Measurements from ENCODE around the gene KLRB1. TPM values are rescaled to one million over a fixed set of nuclear protein-coding genes. Genes with fewer than 3 reads are reported as not detected.
"Not testable (repeated sequence)": the region's sequence is repeated elsewhere in the genome, so short reads cannot be mapped to it uniquely, and the experiment has no call there.

Gene KLRB1
- total and polyA plus RNA-seq, 12 donors = 0.13 to 1.7 (median 0.48) TPM; not detected in 1

DNA sequence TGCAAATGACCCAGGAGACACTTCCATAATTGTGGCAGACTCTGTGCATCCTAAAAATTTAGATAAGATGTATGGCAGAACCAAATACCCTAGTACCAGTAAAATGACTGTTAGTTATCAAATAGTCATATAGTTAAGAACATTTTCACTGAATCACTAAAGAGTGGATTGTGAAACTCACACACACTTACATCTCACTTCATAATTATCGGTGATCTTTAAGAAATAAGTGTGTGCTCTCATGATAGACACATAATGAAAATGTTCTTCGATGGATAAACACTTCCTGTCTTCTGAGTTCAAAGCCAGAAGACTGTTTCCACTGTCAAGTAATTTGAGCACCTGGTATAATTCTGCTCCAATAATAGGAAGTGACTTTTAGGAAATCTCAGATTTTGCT is 19.1 kb upstream of the KLRB1 start:
- Histone ChIP-seq H3K4me1 (replicated peaks in 1 of 2) (no peaks in the 10 kb centered on the region), H3K27me3 (no peaks in the 10 kb centered on the region), H3K9me3 (replicated peaks in 1 of 3) (peaks cover 0 to 4% (median 0%) of the 10 kb centered on the region in 3 donors), H3K4me3 (no peak overlapping the region), H3K36me3 (replicated peaks in 1 of 2) (no peaks in the 10 kb centered on the region), H3K27ac (no peak overlapping the region)
- TF ChIP-seq POLR2A (IDR thresholded peaks at IDR 0.05) (no peak), CTCF (IDR thresholded peaks at IDR 0.05) (no peak)
- 88 to 95% (median 90%) methylated on average over 2 of the region's 2 CpGs for WGBS, 4 donors
- no peak for DNase-seq
- intact Hi-C loops (cut with DNase I) = no loop called here

- H3K27ac ChIP-seq = no peak overlapping the region
- H3K36me3 ChIP-seq (replicated peaks in 1 of 2) = no peaks in the 10 kb centered on the region
- no peak overlapping the region for H3K4me3 ChIP-seq
- H3K9me3 ChIP-seq (replicated peaks in 1 of 3) = peaks cover 0 to 4% (median 0%) of the 10 kb centered on the region in 3 donors
- DNase-seq = no peak
- no peaks in the 10 kb centered on the region for H3K27me3 ChIP-seq
- intact Hi-C loops (cut with DNase I) = no loop called here
- TF ChIP-seq CTCF (IDR thresholded peaks at IDR 0.05) = no peak
- no peak for TF ChIP-seq POLR2A (IDR thresholded peaks at IDR 0.05)
- H3K4me1 ChIP-seq (replicated peaks in 1 of 2) = no peaks in the 10 kb centered on the region
Measured at GRCh38 chr12:9626291-9626690, 18.6 kb upstream of the KLRB1 start.

GRCh38 chr12:9625019-9625418 is 17.3 kb upstream of the KLRB1 start:
- Histone ChIP-seq H3K4me1 (replicated peaks in 1 of 2) (no peaks in the 10 kb centered on the region), H3K36me3 (replicated peaks in 1 of 2) (no peaks in the 10 kb centered on the region), H3K27me3 (no peaks in the 10 kb centered on the region), H3K4me3 (no peak overlapping the region), H3K27ac (no peak overlapping the region), H3K9me3 (replicated peaks in 1 of 3) (peaks cover 0 to 4% (median 0%) of the 10 kb centered on the region in 3 donors)
- 93 to 98% (median 95%) methylated on average over 3 of the region's 3 CpGs for WGBS, 4 donors
- no peak for DNase-seq
- intact Hi-C loops (cut with DNase I) = no loop called here
- TF ChIP-seq CTCF (IDR thresholded peaks at IDR 0.05) (no peak), POLR2A (IDR thresholded peaks at IDR 0.05) (no peak)

DNA sequence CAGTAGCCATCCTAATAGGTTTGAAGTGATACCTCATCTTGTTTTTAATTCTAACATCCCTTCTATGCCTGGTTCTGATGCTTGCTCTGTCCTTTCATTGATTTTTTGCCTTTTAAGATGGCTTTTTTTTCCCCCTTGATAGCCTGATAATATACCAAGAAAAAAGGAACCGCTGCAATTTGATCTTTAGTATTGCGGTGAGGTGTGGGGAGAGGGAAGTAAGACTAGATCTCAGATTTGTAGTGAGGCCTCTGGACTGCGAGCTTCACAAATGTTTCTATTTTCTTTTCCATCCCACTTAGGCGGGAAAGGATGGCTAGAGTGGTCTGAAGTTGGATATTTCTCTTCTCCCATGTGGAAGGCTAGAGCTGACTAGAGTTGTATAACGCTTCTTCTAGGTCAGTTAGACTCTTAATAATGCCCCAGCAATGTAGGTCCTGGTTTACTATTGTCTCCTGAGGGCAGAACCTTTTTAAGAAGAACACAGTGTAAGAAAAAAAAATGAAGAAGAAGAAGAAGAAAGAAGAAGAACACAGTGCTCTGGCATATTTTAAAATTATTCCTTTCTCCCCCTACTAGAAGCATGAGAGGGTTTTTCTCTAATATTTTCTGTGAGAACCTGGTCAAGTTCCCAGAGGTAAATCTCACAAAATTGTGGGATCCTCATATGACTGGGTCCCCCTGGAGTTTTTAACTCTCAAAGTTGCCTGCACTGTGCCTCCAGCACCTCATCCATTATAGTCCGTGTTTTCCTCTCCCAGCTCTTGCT is 11.9 kb upstream of the KLRB1 start:
- 85 to 88% (median 87%) methylated on average over 6 of the region's 6 CpGs for WGBS, 4 donors
- TF ChIP-seq CTCF (IDR thresholded peaks at IDR 0.05) (no peak), POLR2A (IDR thresholded peaks at IDR 0.05) (no peak)

DNA sequence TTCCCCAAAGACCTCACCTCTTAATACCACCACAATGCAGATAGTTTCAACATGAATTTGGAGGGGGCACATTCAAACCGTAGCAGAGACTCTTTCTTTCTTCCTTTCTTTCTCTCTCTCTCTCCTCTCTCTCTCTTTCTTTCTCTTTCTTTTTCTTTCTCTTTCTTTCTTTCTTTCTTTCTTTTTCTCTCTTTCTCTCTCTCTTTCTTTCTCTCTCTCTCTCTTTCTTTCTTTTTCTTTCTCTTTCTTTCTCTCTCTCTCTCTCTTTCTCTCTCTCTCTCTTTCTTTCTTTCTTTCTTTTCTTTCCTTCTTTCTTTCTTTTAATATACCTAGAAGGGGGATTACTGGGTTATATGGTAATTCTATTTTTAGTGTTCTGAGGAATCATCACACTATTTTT is 11.2 kb upstream of the KLRB1 start:
- H3K27me3 ChIP-seq; H3K9me3 ChIP-seq (replicated peaks in 1 of 3); H3K36me3 ChIP-seq (replicated peaks in 1 of 2); intact Hi-C loops (cut with DNase I); H3K4me3 ChIP-seq; DNase-seq; H3K27ac ChIP-seq; H3K4me1 ChIP-seq (replicated peaks in 1 of 2): not testable (repeated sequence)
- WGBS, 4 donors = 87 to 98% (median 96%) methylated on average over 1 of the region's 1 CpG

More for the DNA sequence above, 11.9 kb upstream of the KLRB1 start:
- no peaks in the 10 kb centered on the region for H3K9me3 ChIP-seq (replicated peaks in 1 of 3)
- H3K36me3 ChIP-seq (replicated peaks in 1 of 2) = no peaks in the 10 kb centered on the region
- intact Hi-C loops (cut with DNase I) = no loop called here
- H3K27me3 ChIP-seq = no peaks in the 10 kb centered on the region
- H3K4me3 ChIP-seq = no peak overlapping the region
- DNase-seq = no peak
- H3K27ac ChIP-seq = no peak overlapping the region
- no peaks in the 10 kb centered on the region for H3K4me1 ChIP-seq (replicated peaks in 1 of 2)
